Lung (tissue), 12 donors: ENCODE measurements around the gene FBXO38. TPM values are rescaled to one million over a fixed set of nuclear protein-coding genes. Genes with fewer than 3 reads are reported as not detected.
A peak's percentile ranks its signal among the peaks of the same experiment; 100 is the strongest.

ENCODE experiments used
- ATAC-seq: fragments of 200-7000 bp; cut with Tn5 transposase; one replicate; pipeline ENCODE4 v1.9.1; 2020; ENCODE audit warnings: moderate number of reproducible peaks; ENCODE audit not compliant: insufficient read depth, low FRiP score
- DNase-seq, 3 donors: peaks; one replicate each; pipeline ENCODE4 v3.0.0-alpha.2; 2013 to 2017
- H3K27ac ChIP-seq, 2 donors: one replicate each; pipeline ENCODE4 v1.5.1; 2013; ENCODE audit warnings: mild to moderate bottlenecking in 2 of 2, moderate library complexity in 2 of 2, control low read depth in 1 of 2, inconsistent platforms in 1 of 2, low read depth in 1 of 2, low read length in 1 of 2
- H3K27me3 ChIP-seq, 3 donors: one replicate each; pipeline ENCODE4 v1.5.1; 2013; ENCODE audit warnings: low read length in 2 of 3; ENCODE audit not compliant: control insufficient read depth in 3 of 3, insufficient read depth in 3 of 3
- H3K36me3 ChIP-seq, 4 donors: one replicate each; pipeline ENCODE4 v1.5.1; 2013; ENCODE audit warnings: low read length in 4 of 4, mild to moderate bottlenecking in 1 of 4, moderate library complexity in 1 of 4; ENCODE audit not compliant: control insufficient read depth in 4 of 4, insufficient read depth in 4 of 4
- H3K4me1 ChIP-seq, 5 donors: one replicate each; pipeline ENCODE4 v1.5.1; 2013; ENCODE audit warnings: low read length in 5 of 5, mild to moderate bottlenecking in 2 of 5, moderate library complexity in 1 of 5; ENCODE audit not compliant: control insufficient read depth in 5 of 5, insufficient read depth in 5 of 5
- H3K4me3 ChIP-seq: one replicate; pipeline ENCODE4 v1.5.1; 2013; ENCODE audit warnings: mild to moderate bottlenecking, control low read depth, moderate library complexity
- H3K9ac ChIP-seq, 2 donors: one replicate each; pipeline ENCODE4 v1.5.1; 2013; ENCODE audit warnings: low read length in 2 of 2, control low read depth in 1 of 2; ENCODE audit not compliant: insufficient read depth in 1 of 2
- H3K9me3 ChIP-seq, 4 donors: one replicate each; pipeline ENCODE4 v1.5.1; 2013; ENCODE audit warnings: low read length in 3 of 4, mild to moderate bottlenecking in 1 of 4, moderate library complexity in 1 of 4; ENCODE audit not compliant: control insufficient read depth in 4 of 4, insufficient read depth in 3 of 4
- WGBS, 2 donors: extraction: QIAGEN DNeasy Blood & Tissue Kit; methylation state at CpG; one replicate each; pipeline ENCODE4 v1.1.7; 2013; 5-methylcytosine and 5-hydroxymethylcytosine counted together
- polyA plus RNA-seq, 2 donors: library from polyadenylated mRNA; stranded (reverse); fragments of 200-250 nt; gene quantifications; one replicate each; pipeline ENCODE4 v1.2.1, GENCODE V29; 2013
- total RNA-seq, 2 donors: library from RNA; depleted of rRNA in 1 of 2; stranded (reverse); fragments of >200 nt in 1 of 2; gene quantifications; one replicate each; pipeline ENCODE4 v1.2.1, GENCODE V29; 2014 to 2021
- TF ChIP-seq, protein P1 (sequence below): IDR thresholded peaks from 2 replicates; pipeline ENCODE4 v1.5.1; 2012; ENCODE audit warnings: mild to moderate bottlenecking; ENCODE audit errors: control extremely low read depth, extremely low read depth
- donor health status: control.
- donor health status: control.
- donor health status: Bipolar disorder and iron deficiency.
- donor health status: healthy.
- donor health status: DM: yes; HTN: yes; CAD: no.

FBXO38 gene
- total and polyA plus RNA-seq, 4 donors = 18.5 to 77.2 (median 41.7) TPM

DNA sequence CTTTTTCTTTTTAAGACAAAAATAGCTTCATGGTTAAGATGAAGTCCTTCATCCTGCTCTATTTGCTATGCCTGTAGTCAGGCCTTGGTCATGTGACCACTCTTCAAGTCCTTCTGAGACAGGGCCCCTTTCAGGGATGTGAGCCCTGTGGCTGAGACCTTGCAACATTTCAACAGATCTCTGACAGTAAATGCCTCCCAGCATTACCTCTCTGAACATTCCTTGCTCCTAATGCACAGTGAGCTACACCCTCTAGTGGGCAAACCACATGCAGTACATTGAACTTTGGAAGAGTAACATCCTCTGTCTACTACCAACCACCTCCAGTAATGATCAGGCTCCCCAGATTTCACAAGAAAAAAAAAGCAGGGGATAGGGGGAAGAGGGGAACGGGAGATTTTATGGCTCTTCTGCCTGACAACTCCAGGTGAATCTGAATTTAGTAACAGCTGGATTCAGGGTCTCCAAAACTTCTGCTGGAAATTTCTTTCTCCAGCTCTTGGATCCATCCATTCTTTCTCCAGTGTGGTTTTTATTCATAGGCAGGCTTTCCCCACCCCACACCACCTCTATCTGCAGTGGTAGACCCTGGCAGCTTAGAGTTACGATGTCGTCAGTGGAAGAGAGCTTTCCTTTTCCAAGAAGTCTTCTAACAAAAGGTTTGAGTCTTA, 8.9 kb upstream of the FBXO38 start:
- Histone ChIP-seq H3K36me3 (peaks cover 0 to 6% (median 2%) of the 10 kb centered on the region in 4 donors), H3K4me1 (peaks cover 0 to 11% (median 0%) of the 10 kb centered on the region in 5 donors), H3K9me3 (no peaks in the 10 kb centered on the region), H3K27ac (no peak overlapping the region), H3K4me3 (no peak overlapping the region), H3K9ac (no peak overlapping the region), H3K27me3 (no peaks in the 10 kb centered on the region)
- 72 to 74% methylated on average over 3 of the region's 3 CpGs for WGBS, 2 donors
- ATAC-seq (peak; percentile 85), DNase-seq (peak; percentile 37 to 71 (median 38))
- TF ChIP-seq, protein P1, sequence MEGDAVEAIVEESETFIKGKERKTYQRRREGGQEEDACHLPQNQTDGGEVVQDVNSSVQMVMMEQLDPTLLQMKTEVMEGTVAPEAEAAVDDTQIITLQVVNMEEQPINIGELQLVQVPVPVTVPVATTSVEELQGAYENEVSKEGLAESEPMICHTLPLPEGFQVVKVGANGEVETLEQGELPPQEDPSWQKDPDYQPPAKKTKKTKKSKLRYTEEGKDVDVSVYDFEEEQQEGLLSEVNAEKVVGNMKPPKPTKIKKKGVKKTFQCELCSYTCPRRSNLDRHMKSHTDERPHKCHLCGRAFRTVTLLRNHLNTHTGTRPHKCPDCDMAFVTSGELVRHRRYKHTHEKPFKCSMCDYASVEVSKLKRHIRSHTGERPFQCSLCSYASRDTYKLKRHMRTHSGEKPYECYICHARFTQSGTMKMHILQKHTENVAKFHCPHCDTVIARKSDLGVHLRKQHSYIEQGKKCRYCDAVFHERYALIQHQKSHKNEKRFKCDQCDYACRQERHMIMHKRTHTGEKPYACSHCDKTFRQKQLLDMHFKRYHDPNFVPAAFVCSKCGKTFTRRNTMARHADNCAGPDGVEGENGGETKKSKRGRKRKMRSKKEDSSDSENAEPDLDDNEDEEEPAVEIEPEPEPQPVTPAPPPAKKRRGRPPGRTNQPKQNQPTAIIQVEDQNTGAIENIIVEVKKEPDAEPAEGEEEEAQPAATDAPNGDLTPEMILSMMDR = peak; percentile 45

DNA sequence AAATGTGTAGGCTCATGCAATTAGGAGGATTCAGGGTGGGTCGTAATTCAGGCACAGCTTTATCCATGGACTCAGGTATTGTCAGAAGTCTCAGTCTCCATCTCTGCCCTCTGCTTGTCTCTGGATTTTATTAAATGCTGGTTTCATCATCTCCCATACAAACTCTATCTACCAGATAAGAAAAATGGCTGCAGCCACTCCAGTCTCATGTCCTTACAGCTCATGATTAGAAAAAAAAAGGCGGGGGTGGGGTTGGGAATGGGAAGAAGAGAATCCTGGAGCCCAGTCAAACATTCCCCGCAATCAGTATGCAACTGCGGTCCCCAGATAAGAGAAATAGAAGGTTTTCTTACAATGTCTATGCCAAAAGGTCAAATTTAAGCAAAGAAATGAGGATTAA, 7.6 kb upstream of the FBXO38 start:
- H3K27me3 ChIP-seq = no peaks in the 10 kb centered on the region
- 90 to 96% methylated on average over 4 of the region's 4 CpGs for WGBS, 2 donors
- H3K9me3 ChIP-seq = no peaks in the 10 kb centered on the region
- DNase-seq (no peak), ATAC-seq (no peak)
- H3K9ac ChIP-seq = no peak overlapping the region
- no peak overlapping the region for H3K4me3 ChIP-seq
- TF ChIP-seq, protein P1 = no peak
- peaks cover 0 to 11% (median 0%) of the 10 kb centered on the region in 5 donors for H3K4me1 ChIP-seq
- peaks cover 0 to 6% (median 2%) of the 10 kb centered on the region in 4 donors for H3K36me3 ChIP-seq
- H3K27ac ChIP-seq = peak overlapping the region in 1 of 2 donors; percentile 53

DNA sequence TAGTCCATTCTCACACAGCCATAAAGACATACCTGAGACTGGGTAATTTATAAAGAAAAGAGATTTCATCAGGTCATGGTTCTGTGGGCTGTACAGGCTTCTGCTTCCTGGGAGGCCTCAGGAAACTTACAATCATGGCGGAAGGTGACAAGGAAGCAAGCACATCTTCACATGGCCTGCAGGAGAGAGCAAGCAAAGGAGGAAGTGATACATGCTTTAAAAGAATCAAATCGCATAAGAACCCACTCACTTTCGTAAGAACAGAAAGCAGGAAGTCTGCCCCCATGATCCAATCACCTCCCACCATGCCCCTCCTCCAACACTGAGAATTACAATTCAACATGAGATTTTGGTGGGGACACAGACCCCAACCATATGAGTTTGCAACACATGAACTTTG, 5.1 kb upstream of the FBXO38 start:
- 63 to 76% methylated on average over 3 of the region's 3 CpGs for WGBS, 2 donors
- DNase-seq (no peak), ATAC-seq (no peak)
- no peak overlapping the region for H3K27ac ChIP-seq
- no peaks in the 10 kb centered on the region for H3K9me3 ChIP-seq
- H3K9ac ChIP-seq = no peak overlapping the region
- H3K36me3 ChIP-seq = peaks cover 0 to 6% (median 2%) of the 10 kb centered on the region in 4 donors
- H3K4me3 ChIP-seq = no peak overlapping the region
- H3K27me3 ChIP-seq = no peaks in the 10 kb centered on the region
- TF ChIP-seq, protein P1 = no peak
- H3K4me1 ChIP-seq = peaks cover 0 to 12% (median 6%) of the 10 kb centered on the region in 5 donors
